ENCODE results near the gene NUP214. TPM values are rescaled to one million over a fixed set of nuclear protein-coding genes. Genes with fewer than 3 reads are reported as not detected.
"Not testable (repeated sequence)": the region's sequence is repeated elsewhere in the genome, so short reads cannot be mapped to it uniquely, and the experiment has no call there.

NUP214 gene
- total and polyA plus RNA-seq, 7 donors: 11.8 to 28.1 (median 20.1) TPM

- Histone ChIP-seq H3K4me3 (no peak overlapping the region), H3K9me3 (no peaks in the 10 kb centered on the region), H3K4me1 (no peaks in the 10 kb centered on the region), H3K27me3 (ENCODE audit: insufficient read depth in 3 of 3, low read length in 2 of 3) (no peaks in the 10 kb centered on the region), H3K27ac (no peak overlapping the region), H3K36me3 (ENCODE audit: insufficient read depth in 1 of 2, low read depth in 1 of 2) (peaks cover 17 to 100% of the 10 kb centered on the region in 2 donors)
- DNase-seq (no peak), ATAC-seq (no peak)
- TF ChIP-seq, protein P1, sequence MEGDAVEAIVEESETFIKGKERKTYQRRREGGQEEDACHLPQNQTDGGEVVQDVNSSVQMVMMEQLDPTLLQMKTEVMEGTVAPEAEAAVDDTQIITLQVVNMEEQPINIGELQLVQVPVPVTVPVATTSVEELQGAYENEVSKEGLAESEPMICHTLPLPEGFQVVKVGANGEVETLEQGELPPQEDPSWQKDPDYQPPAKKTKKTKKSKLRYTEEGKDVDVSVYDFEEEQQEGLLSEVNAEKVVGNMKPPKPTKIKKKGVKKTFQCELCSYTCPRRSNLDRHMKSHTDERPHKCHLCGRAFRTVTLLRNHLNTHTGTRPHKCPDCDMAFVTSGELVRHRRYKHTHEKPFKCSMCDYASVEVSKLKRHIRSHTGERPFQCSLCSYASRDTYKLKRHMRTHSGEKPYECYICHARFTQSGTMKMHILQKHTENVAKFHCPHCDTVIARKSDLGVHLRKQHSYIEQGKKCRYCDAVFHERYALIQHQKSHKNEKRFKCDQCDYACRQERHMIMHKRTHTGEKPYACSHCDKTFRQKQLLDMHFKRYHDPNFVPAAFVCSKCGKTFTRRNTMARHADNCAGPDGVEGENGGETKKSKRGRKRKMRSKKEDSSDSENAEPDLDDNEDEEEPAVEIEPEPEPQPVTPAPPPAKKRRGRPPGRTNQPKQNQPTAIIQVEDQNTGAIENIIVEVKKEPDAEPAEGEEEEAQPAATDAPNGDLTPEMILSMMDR (IDR thresholded peaks at IDR 0.05): no peak
- intact Hi-C loops (cut with DNase I): loop anchor here (10.0 kb wide), 3 partner anchors 46 to 306 kb away; no protein-coding TSS in a partner anchor
- 86 to 91% (median 88%) methylated on average over 7 of the region's 7 CpGs for WGBS, 3 donors
These were observed 23.7 kb downstream of the NUP214 start for GRCh38 chr9:131148966-131149687.

GRCh38 chr9:131149688-131150053 lies 24.3 kb downstream of the NUP214 start:
- H3K36me3 ChIP-seq (ENCODE audit: insufficient read depth in 1 of 2, low read depth in 1 of 2): peaks cover 15 to 100% of the 10 kb centered on the region in 2 donors
- no peak for ATAC-seq
- no peak overlapping the region for H3K4me3 ChIP-seq
- H3K27me3 ChIP-seq (ENCODE audit: insufficient read depth in 3 of 3, low read length in 2 of 3): no peaks in the 10 kb centered on the region
- no peak overlapping the region for H3K27ac ChIP-seq
- no peaks in the 10 kb centered on the region for H3K4me1 ChIP-seq
- no peak for DNase-seq
- TF ChIP-seq, protein P1 (IDR thresholded peaks at IDR 0.05): no peak
- WGBS, 3 donors: 69 to 72% (median 70%) methylated on average over 5 of the region's 5 CpGs
- intact Hi-C loops (cut with DNase I): loop anchor here (10.0 kb wide), 3 partner anchors 45 to 305 kb away; no protein-coding TSS in a partner anchor
- no peaks in the 10 kb centered on the region for H3K9me3 ChIP-seq

- TF ChIP-seq, protein P1 (IDR thresholded peaks at IDR 0.05): no peak
- peaks cover 2 to 98% of the 10 kb centered on the region in 2 donors for H3K36me3 ChIP-seq (ENCODE audit: insufficient read depth in 1 of 2, low read depth in 1 of 2)
- no peak overlapping the region for H3K27ac ChIP-seq
- no peaks in the 10 kb centered on the region for H3K27me3 ChIP-seq (ENCODE audit: insufficient read depth in 3 of 3, low read length in 2 of 3)
- no peak overlapping the region for H3K4me3 ChIP-seq
- intact Hi-C loops (cut with DNase I): no loop called here
- no peaks in the 10 kb centered on the region for H3K9me3 ChIP-seq
- no peak for DNase-seq
- no peak for ATAC-seq
- H3K4me1 ChIP-seq: no peaks in the 10 kb centered on the region
- 91 to 94% (median 91%) methylated on average over 4 of the region's 4 CpGs for WGBS, 3 donors
These were observed 28.2 kb downstream of the NUP214 start for GRCh38 chr9:131153595-131153994.

GRCh38 chr9:131158673-131159072 lies 33.3 kb downstream of the NUP214 start:
- peaks cover 16 to 98% of the 10 kb centered on the region in 2 donors for H3K36me3 ChIP-seq (ENCODE audit: insufficient read depth in 1 of 2, low read depth in 1 of 2)
- WGBS, 3 donors: 75 to 91% (median 80%) methylated on average over 1 of the region's 1 CpG
- H3K27ac ChIP-seq; DNase-seq; H3K9me3 ChIP-seq; H3K4me3 ChIP-seq; intact Hi-C loops (cut with DNase I); H3K27me3 ChIP-seq (ENCODE audit: insufficient read depth in 3 of 3, low read length in 2 of 3); ATAC-seq; H3K4me1 ChIP-seq: not testable (repeated sequence)

DNA sequence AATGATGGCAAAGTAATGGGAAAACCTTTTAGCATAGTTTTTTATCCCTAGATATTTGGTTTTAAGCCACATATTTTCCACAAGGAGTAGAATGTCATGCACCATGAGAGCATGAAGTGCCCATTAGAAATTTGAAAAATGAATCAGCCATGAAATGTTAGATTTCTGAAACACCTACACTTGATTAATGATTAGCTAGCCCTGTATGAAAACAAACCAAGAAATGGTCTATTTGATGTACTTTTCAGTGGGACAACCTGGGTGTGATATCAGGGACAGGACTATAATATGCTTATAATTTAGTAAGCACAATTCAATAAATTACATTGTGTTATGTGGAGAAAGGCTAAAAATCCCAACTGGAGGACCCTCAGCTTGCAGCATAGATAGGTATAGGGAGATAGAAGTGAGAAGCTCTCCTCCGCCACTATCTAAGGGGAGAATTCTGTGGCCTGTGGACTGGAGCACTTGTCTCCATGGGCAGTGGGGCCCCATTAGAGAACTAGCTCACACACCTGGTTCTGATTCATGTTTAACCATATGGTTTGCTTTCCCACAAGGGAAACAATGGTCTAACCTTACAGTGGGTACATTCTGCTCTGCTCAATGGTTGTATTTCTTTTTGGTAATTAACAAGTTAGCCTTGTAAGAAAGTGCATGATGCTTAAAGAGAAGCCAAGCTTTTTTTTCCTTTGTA lies 35.2 kb downstream of the NUP214 start:
- 97 to 100% (median 100%) methylated on average over 1 of the region's 1 CpG for WGBS, 3 donors
- no peaks in the 10 kb centered on the region for H3K4me1 ChIP-seq
- no peak overlapping the region for H3K4me3 ChIP-seq
- H3K9me3 ChIP-seq: no peaks in the 10 kb centered on the region
- intact Hi-C loops (cut with DNase I): no loop called here
- H3K36me3 ChIP-seq (ENCODE audit: insufficient read depth in 1 of 2, low read depth in 1 of 2): peaks cover 14 to 98% of the 10 kb centered on the region in 2 donors
- no peak for ATAC-seq
- no peaks in the 10 kb centered on the region for H3K27me3 ChIP-seq (ENCODE audit: insufficient read depth in 3 of 3, low read length in 2 of 3)
- H3K27ac ChIP-seq: no peak overlapping the region
- TF ChIP-seq, protein P1 (IDR thresholded peaks at IDR 0.05): no peak
- no peak for DNase-seq
